22Rv1 (cell line): Measurements from ENCODE around the gene PRCP.

Source experiments
- H3K27ac ChIP-seq: fragments of 450-650 bp; 2 replicates; pipeline ENCODE4 v1.5.1; 2017
- CTCF ChIP-seq: fragments of 450-650 bp; IDR thresholded peaks from 2 replicates; pipeline ENCODE4 v1.5.1; 2017; ENCODE audit warnings: mild to moderate bottlenecking
- ZFX ChIP-seq: fragments of 450-650 bp; IDR thresholded peaks from 2 replicates; pipeline ENCODE4 v1.6.1; 2017; ENCODE audit warnings: antibody characterized with exemption, borderline replicate concordance

The PRCP gene

GRCh38 chr11:82937554-82937953 is 37.3 kb upstream of the PRCP start:
- H3K27ac ChIP-seq, result no peak overlapping the region
- TF ChIP-seq ZFX (no peak), CTCF (no peak)

- TF ChIP-seq ZFX (no peak), CTCF (no peak)
- no peak overlapping the region for H3K27ac ChIP-seq
Observed at GRCh38 chr11:82936261-82936660, 36.0 kb upstream of the PRCP start.

GRCh38 chr11:82932564-82932963 is 32.3 kb upstream of the PRCP start:
- TF ChIP-seq ZFX (no peak), CTCF (no peak)
- no peak overlapping the region for H3K27ac ChIP-seq

GRCh38 chr11:82930734-82931133 is 30.5 kb upstream of the PRCP start:
- no peak for TF ChIP-seq ZFX
- TF ChIP-seq CTCF, result no peak
- H3K27ac ChIP-seq, result no peak overlapping the region

- H3K27ac ChIP-seq, result no peak overlapping the region
- TF ChIP-seq ZFX (no peak), CTCF (no peak)
Observed at GRCh38 chr11:82930229-82930628, 30.0 kb upstream of the PRCP start.

GRCh38 chr11:82929121-82929520 is 28.9 kb upstream of the PRCP start:
- no peak overlapping the region for H3K27ac ChIP-seq
- TF ChIP-seq ZFX (no peak), CTCF (no peak)

- TF ChIP-seq ZFX, result no peak
- TF ChIP-seq CTCF, result peak; percentile 92
- no peak overlapping the region for H3K27ac ChIP-seq
Observed at GRCh38 chr11:82927264-82927880, 27.1 kb upstream of the PRCP start.
